H9 (cell line): ENCODE measurements around the gene IFT25. TPM values are rescaled to one million over a fixed set of nuclear protein-coding genes. Genes with fewer than 3 reads are reported as not detected.

Source experiments
- DNase-seq: peaks from one replicate; pipeline ENCODE4 v3.0.0-alpha.2; 2017
- H2AFZ ChIP-seq: one replicate; pipeline ENCODE4 v1.6.1; 2013; ENCODE audit warnings: mild to moderate bottlenecking, low read length, control low read depth, moderate library complexity
- H2AK5ac ChIP-seq: 2 replicates; pipeline ENCODE4 v1.6.1; 2013; ENCODE audit warnings: low read length, control low read depth, mixed read lengths; ENCODE audit not compliant: insufficient read length
- H2BK120ac ChIP-seq: one replicate; pipeline ENCODE4 v1.6.1; 2013; ENCODE audit warnings: low read depth, mild to moderate bottlenecking, low read length, control low read depth, inconsistent platforms; ENCODE audit not compliant: poor library complexity, severe bottlenecking
- H2BK12ac ChIP-seq: 2 replicates; pipeline ENCODE4 v1.6.1; 2013; ENCODE audit warnings: low read length, control low read depth, mixed read lengths, low read depth; ENCODE audit not compliant: insufficient read length
- H2BK15ac ChIP-seq: 2 replicates; pipeline ENCODE4 v1.6.1; 2013; ENCODE audit warnings: low read depth, low read length, control low read depth
- H2BK20ac ChIP-seq: one replicate; pipeline ENCODE4 v1.6.1; 2013; ENCODE audit warnings: low read depth, mild to moderate bottlenecking, low read length, control low read depth, inconsistent platforms; ENCODE audit not compliant: poor library complexity, severe bottlenecking
- H2BK5ac ChIP-seq: 2 replicates; pipeline ENCODE4 v1.6.1; 2013; ENCODE audit warnings: low read length, control low read depth, mixed read lengths; ENCODE audit not compliant: insufficient read length
- H3K14ac ChIP-seq: 2 replicates; pipeline ENCODE4 v1.6.1; 2013; ENCODE audit warnings: low read length, control low read depth; ENCODE audit not compliant: insufficient read depth
- H3K18ac ChIP-seq: 2 replicates; pipeline ENCODE4 v1.6.1; 2013; ENCODE audit warnings: low read depth, mild to moderate bottlenecking, mixed read lengths, low read length, control low read depth; ENCODE audit not compliant: insufficient read length
- H3K23ac ChIP-seq: 2 replicates; pipeline ENCODE4 v1.6.1; 2013; ENCODE audit warnings: low read length, control low read depth, mixed read lengths, low read depth; ENCODE audit not compliant: insufficient read length
- H3K23me2 ChIP-seq: 2 replicates; pipeline ENCODE4 v1.6.1; 2013; ENCODE audit warnings: low read depth, mild to moderate bottlenecking, mixed read lengths, low read length, control low read depth; ENCODE audit not compliant: insufficient read length, poor library complexity, severe bottlenecking
- H3K27ac ChIP-seq: 2 replicates; pipeline ENCODE4 v1.5.1; 2013; ENCODE audit warnings: low read length, control low read depth, mixed read lengths, low read depth; ENCODE audit not compliant: insufficient read length
- H3K27me3 ChIP-seq: 2 replicates; pipeline ENCODE4 v1.6.1; 2013; ENCODE audit warnings: low read length, control low read depth, inconsistent platforms; ENCODE audit not compliant: insufficient read depth
- H3K4ac ChIP-seq: 2 replicates; pipeline ENCODE4 v1.6.1; 2013; ENCODE audit warnings: low read depth, mild to moderate bottlenecking, control low read depth, inconsistent platforms, low read length, moderate library complexity
- H3K4me1 ChIP-seq: 2 replicates; pipeline ENCODE4 v1.6.1; 2013; ENCODE audit warnings: low read length, control low read depth, inconsistent platforms; ENCODE audit not compliant: insufficient read depth
- H3K4me2 ChIP-seq: 2 replicates; pipeline ENCODE4 v1.6.1; 2013; ENCODE audit warnings: low read length, control low read depth, mixed read lengths; ENCODE audit not compliant: insufficient read length, insufficient read depth
- H3K56ac ChIP-seq: 2 replicates; pipeline ENCODE4 v1.6.1; 2013; ENCODE audit warnings: low read depth, mild to moderate bottlenecking, mixed read lengths, low read length, control low read depth; ENCODE audit not compliant: insufficient read length
- H3K79me1 ChIP-seq: 2 replicates; pipeline ENCODE4 v1.6.1; 2013; ENCODE audit warnings: low read depth, mild to moderate bottlenecking, moderate library complexity, low read length, control low read depth, inconsistent platforms; ENCODE audit not compliant: insufficient read depth, poor library complexity, severe bottlenecking
- H3K79me2 ChIP-seq: 2 replicates; pipeline ENCODE4 v1.6.1; 2013; ENCODE audit warnings: low read length, control low read depth, inconsistent platforms; ENCODE audit not compliant: insufficient read depth
- H3K9ac ChIP-seq: 2 replicates; pipeline ENCODE4 v1.6.1; 2013; ENCODE audit warnings: low read length, control low read depth, mixed read lengths; ENCODE audit not compliant: insufficient read length; ENCODE audit errors: extremely low read depth
- H3K9me3 ChIP-seq: one replicate; pipeline ENCODE4 v1.6.1; 2013; ENCODE audit warnings: low read depth, low read length, inconsistent platforms; ENCODE audit not compliant: control insufficient read depth
- H3T11ph ChIP-seq: one replicate; pipeline ENCODE4 v1.6.1; 2013; ENCODE audit warnings: mild to moderate bottlenecking, low read length, control low read depth, inconsistent platforms
- H4K20me1 ChIP-seq: one replicate; pipeline ENCODE4 v1.6.1; 2013; ENCODE audit not compliant: control insufficient read depth, insufficient read length, insufficient read depth
- H4K5ac ChIP-seq: 2 replicates; pipeline ENCODE4 v1.6.1; 2013; ENCODE audit warnings: low read depth, mild to moderate bottlenecking, mixed read lengths, low read length, control low read depth; ENCODE audit not compliant: insufficient read length
- H4K8ac ChIP-seq: replicated peaks from 2 replicates; pipeline ENCODE4 v1.6.1; 2013; ENCODE audit warnings: low read length, control low read depth, mixed read lengths, low read depth; ENCODE audit not compliant: insufficient read length
- H4K91ac ChIP-seq: 2 replicates; pipeline ENCODE4 v1.6.1; 2013; ENCODE audit warnings: low read depth, mild to moderate bottlenecking, moderate library complexity, mixed read lengths, low read length, control low read depth; ENCODE audit not compliant: insufficient read length
- H3K27ac Mint-ChIP-seq, 3 experiments: 2 replicates in 2 of 3; 3 replicates in 1 of 3; pipeline ENCODE4 v1.8.0; 2020 to 2021; ENCODE audit warnings: mixed read lengths in 3 of 3, mild to moderate bottlenecking in 1 of 3, moderate library complexity in 1 of 3
- H3K27me3 Mint-ChIP-seq: 2 replicates; pipeline ENCODE4 v1.8.0; 2021; ENCODE audit warnings: low read depth, mild to moderate bottlenecking, moderate library complexity, mixed read lengths
- H3K36me3 Mint-ChIP-seq, 3 experiments: 2 replicates in 2 of 3; 3 replicates in 1 of 3; pipeline ENCODE4 v1.8.0; 2020 to 2021; ENCODE audit warnings: low read depth in 3 of 3, mixed read lengths in 3 of 3; ENCODE audit not compliant: insufficient read depth in 1 of 3
- H3K4me1 Mint-ChIP-seq, 2 experiments: 2 replicates each; pipeline ENCODE4 v1.8.0; 2020; ENCODE audit warnings: mixed read lengths in 2 of 2
- H3K4me3 Mint-ChIP-seq, 2 experiments: 2 replicates in 1 of 2; 3 replicates in 1 of 2; pipeline ENCODE4 v1.8.0; 2020 to 2021; ENCODE audit warnings: mild to moderate bottlenecking in 2 of 2, mixed read lengths in 2 of 2, moderate library complexity in 1 of 2
- H3K9me3 Mint-ChIP-seq, 2 experiments: 2 replicates in 1 of 2; 3 replicates in 1 of 2; pipeline ENCODE4 v1.8.0; 2020; ENCODE audit warnings: mild to moderate bottlenecking in 2 of 2, mixed read lengths in 2 of 2, moderate library complexity in 1 of 2
- CTCF ChIP-seq: fragments of 200-600 bp; sonication (generic); conservative IDR thresholded peaks from 3 replicates; pipeline ENCODE4 v1.8.0; 2021; ENCODE audit warnings: antibody characterized with exemption, mild to moderate bottlenecking
- WGBS: extraction: QIAGEN DNeasy Blood & Tissue Kit; methylation state at CpG from one replicate; pipeline ENCODE4 v1.1.7; 2013; ENCODE audit warnings: missing lambda C conversion rate, low lambda C conversion rate, mixed read lengths; ENCODE audit not compliant: insufficient read length; ENCODE audit errors: extremely low coverage; 5-methylcytosine and 5-hydroxymethylcytosine counted together
- total RNA-seq: library from RNA; stranded (reverse); gene quantifications from 2 replicates; pipeline ENCODE4 v1.2.1, GENCODE V29; 2021

Gene IFT25
- total RNA-seq, 1 experiment from 2014 or later: 36.8 TPM

GRCh38 chr1:53987880-53988279 lies 42.4 kb upstream of the IFT25 start:
- no CpG with 5 or more reads among the region's 2 CpGs for WGBS
- H3K56ac ChIP-seq: no peak overlapping the region
- H3K4ac ChIP-seq: no peak overlapping the region
- no peaks in the 10 kb centered on the region for H3K9me3 ChIP-seq
- Mint-ChIP-seq H3K36me3 (no peaks in the 10 kb centered on the region; a peak in 1 of 7 replicates), H3K27me3 (peaks cover 4% of the 10 kb centered on the region; the same call in 1 of the 2 replicates), H3K9me3 (no peaks in the 10 kb centered on the region; a peak in 1 of 5 replicates), H3K27ac (no peak overlapping the region), H3K4me3 (no peak overlapping the region), H3K4me1 (peaks cover 3 to 4% of the 10 kb centered on the region in 2 experiments)
- no peaks in the 10 kb centered on the region for H3K27me3 ChIP-seq
- no peak overlapping the region for H2AFZ ChIP-seq
- no peak overlapping the region for H2BK12ac ChIP-seq
- H3K14ac ChIP-seq: no peak overlapping the region
- H3K9ac ChIP-seq: no peak overlapping the region
- H3K79me2 ChIP-seq: no peaks in the 10 kb centered on the region
- H3T11ph ChIP-seq: no peak overlapping the region
- H4K91ac ChIP-seq: no peak overlapping the region
- no peak overlapping the region for H4K8ac ChIP-seq
- H3K79me1 ChIP-seq: no peaks in the 10 kb centered on the region
- H3K4me1 ChIP-seq: no peaks in the 10 kb centered on the region
- H3K4me2 ChIP-seq: no peak overlapping the region
- no peak overlapping the region for H3K18ac ChIP-seq
- no peak overlapping the region for H4K5ac ChIP-seq
- no peak for TF ChIP-seq CTCF
- H2BK15ac ChIP-seq: no peak overlapping the region
- H3K27ac ChIP-seq: no peak overlapping the region
- H2BK5ac ChIP-seq: no peak overlapping the region
- no peak overlapping the region for H2BK20ac ChIP-seq
- H3K23me2 ChIP-seq: no peaks in the 10 kb centered on the region
- H2BK120ac ChIP-seq: no peak overlapping the region
- DNase-seq: no peak
- H2AK5ac ChIP-seq: no peak overlapping the region
- no peaks in the 10 kb centered on the region for H4K20me1 ChIP-seq
- H3K23ac ChIP-seq: no peak overlapping the region
